ENCODE data around the gene SPOCD1.

Gene SPOCD1

DNA sequence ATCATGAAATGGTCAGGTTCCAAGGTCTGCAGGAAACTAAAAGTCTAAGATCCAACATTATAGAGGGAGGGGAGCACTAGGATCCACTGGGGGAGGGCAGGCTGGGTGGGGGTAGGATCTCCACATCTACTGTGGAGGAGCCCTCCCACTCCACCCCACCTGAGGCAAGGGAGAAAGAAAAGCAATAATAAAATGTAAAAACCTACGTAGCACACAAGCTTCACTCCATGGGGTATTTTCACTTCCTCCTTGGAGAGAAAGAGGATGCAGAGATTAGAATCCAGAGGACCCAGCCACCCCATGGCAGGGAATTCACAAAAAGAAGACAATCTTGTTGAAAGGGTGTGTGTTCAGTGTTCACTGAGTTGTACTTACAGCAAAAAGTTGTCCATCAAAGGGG, 14.4 kb downstream of the SPOCD1 start:
- TF ChIP-seq, protein P1, sequence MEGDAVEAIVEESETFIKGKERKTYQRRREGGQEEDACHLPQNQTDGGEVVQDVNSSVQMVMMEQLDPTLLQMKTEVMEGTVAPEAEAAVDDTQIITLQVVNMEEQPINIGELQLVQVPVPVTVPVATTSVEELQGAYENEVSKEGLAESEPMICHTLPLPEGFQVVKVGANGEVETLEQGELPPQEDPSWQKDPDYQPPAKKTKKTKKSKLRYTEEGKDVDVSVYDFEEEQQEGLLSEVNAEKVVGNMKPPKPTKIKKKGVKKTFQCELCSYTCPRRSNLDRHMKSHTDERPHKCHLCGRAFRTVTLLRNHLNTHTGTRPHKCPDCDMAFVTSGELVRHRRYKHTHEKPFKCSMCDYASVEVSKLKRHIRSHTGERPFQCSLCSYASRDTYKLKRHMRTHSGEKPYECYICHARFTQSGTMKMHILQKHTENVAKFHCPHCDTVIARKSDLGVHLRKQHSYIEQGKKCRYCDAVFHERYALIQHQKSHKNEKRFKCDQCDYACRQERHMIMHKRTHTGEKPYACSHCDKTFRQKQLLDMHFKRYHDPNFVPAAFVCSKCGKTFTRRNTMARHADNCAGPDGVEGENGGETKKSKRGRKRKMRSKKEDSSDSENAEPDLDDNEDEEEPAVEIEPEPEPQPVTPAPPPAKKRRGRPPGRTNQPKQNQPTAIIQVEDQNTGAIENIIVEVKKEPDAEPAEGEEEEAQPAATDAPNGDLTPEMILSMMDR (IDR thresholded peaks at IDR 0.05; ENCODE audit: borderline replicate concordance, insufficient read depth, low read depth, low read length) = no peak
- no peak overlapping the region for H3K4me3 ChIP-seq (ENCODE audit: low read depth, low read length)

DNA sequence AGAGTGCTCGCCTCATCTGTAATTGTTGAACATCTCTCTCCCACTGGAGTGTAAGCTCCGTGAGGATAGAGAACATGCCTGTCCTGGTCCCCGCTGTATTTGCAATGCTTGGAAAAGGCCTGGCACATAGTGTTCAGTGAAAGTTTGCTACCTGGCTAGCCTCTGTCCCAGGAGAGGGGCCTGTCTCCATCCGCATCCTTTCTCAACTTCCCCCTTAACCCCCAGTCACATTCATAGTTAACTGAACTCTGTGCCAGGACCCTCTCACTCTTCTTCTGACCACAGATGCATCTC, 15.2 kb downstream of the SPOCD1 start:
- H3K4me3 ChIP-seq (ENCODE audit: low read depth, low read length) = no peak overlapping the region
- TF ChIP-seq, protein P1 (IDR thresholded peaks at IDR 0.05; ENCODE audit: borderline replicate concordance, insufficient read depth, low read depth, low read length) = no peak

DNA sequence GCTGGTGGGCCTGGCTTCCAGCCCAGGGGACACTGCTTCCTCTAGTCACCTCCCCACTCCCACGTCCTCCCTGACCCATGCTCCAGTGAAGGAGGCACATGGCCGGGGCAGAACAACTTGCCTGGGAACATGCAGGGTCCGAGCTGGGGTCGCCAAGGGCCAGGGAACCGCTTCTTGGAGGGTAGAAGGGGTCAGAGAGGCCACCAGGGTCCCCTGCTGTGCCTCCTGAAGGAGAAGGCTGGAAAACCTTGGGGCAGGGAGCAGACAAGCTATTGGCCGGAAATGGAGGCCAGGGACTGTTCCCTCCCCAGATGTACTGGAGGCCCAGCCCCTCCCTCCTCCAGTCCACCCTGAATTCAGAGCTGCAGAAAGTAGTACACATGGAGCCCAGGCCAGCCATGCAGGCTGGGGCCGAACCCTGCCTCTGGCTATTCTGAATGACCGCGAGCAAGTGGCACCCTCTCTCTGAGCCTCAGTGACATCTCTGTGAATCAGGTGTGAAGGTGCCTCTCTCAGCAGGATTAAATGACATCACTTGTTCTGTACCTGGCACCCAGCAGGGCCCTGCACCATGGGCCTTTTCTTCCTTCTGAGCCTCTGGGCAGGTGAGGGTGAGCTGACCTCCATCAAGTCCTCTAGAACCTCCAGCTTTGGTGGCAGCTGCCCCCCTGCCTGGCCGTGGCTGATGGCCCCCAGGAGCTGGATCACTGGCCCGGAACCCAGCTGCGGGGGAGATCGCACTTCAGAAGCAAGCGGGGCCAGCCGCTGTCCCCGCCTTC, 15.7 kb downstream of the SPOCD1 start:
- TF ChIP-seq, protein P1 (IDR thresholded peaks at IDR 0.05; ENCODE audit: borderline replicate concordance, insufficient read depth, low read depth, low read length) = no peak
- no peak overlapping the region for H3K4me3 ChIP-seq (ENCODE audit: low read depth, low read length)

- H3K4me3 ChIP-seq (ENCODE audit: low read depth, low read length) = no peak overlapping the region
- TF ChIP-seq, protein P1 (IDR thresholded peaks at IDR 0.05; ENCODE audit: borderline replicate concordance, insufficient read depth, low read depth, low read length) = no peak
Measured at GRCh38 chr1:31799196-31799894, 16.5 kb downstream of the SPOCD1 start.

- TF ChIP-seq, protein P1 (IDR thresholded peaks at IDR 0.05; ENCODE audit: borderline replicate concordance, insufficient read depth, low read depth, low read length) = no peak
- H3K4me3 ChIP-seq (ENCODE audit: low read depth, low read length) = no peak overlapping the region
Measured at GRCh38 chr1:31798433-31799195, 17.2 kb downstream of the SPOCD1 start.

- no peak overlapping the region for H3K4me3 ChIP-seq (ENCODE audit: low read depth, low read length)
- TF ChIP-seq, protein P1 (IDR thresholded peaks at IDR 0.05; ENCODE audit: borderline replicate concordance, insufficient read depth, low read depth, low read length) = no peak
Measured at GRCh38 chr1:31798086-31798432, 17.8 kb downstream of the SPOCD1 start.
